Activated naive CD4-positive, alpha-beta T cell treated with Interleukin-2 at 50 U/mL for 16 hours (primary cell): ENCODE measurements around the gene RHOT2.

Experiments used
- DNase-seq: peaks from one replicate; pipeline ENCODE4 v3.0.0-alpha.2; 2020

RHOT2 gene

DNA sequence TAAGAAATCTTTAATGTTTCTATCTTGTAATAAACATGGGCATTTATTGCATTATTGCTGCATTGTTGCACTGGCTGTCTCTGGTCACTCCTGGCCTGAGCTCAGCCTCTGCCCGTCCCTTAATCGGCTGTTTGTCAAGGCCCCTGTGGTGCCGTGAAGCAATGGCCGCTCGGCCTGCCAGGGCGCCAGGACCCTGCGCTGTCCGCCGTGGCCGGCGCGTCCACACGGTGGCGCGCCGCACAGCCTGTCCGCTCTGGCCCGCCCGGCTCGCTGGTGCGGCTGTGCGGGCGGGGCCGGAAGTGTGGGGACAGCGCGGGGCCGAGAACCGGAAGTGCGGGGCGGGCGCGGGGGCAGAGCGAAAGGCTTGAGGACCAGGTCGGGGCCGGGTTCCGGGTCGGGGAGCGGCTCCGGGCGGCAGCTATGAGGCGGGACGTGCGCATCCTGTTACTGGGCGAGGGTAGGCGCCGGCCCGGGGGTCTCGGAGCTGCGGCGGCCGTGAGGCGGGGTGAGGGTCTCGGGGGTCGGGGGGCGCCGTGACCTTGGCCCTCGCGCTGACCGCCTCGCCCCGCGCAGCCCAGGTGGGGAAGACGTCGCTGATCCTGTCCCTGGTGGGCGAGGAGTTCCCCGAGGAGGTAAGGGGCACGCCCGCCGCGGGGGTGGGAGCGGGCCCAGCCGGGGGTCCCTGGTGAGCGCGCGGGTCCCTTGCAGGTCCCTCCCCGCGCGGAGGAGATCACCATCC is at the start of gene RHOT2:
TSS of gene RHOT2 (plus strand) at position 353 of the 739 bp plus-strand sequence. CDS start at position 421, 68 bp downstream.
- peak; percentile 94 for DNase-seq

DNA sequence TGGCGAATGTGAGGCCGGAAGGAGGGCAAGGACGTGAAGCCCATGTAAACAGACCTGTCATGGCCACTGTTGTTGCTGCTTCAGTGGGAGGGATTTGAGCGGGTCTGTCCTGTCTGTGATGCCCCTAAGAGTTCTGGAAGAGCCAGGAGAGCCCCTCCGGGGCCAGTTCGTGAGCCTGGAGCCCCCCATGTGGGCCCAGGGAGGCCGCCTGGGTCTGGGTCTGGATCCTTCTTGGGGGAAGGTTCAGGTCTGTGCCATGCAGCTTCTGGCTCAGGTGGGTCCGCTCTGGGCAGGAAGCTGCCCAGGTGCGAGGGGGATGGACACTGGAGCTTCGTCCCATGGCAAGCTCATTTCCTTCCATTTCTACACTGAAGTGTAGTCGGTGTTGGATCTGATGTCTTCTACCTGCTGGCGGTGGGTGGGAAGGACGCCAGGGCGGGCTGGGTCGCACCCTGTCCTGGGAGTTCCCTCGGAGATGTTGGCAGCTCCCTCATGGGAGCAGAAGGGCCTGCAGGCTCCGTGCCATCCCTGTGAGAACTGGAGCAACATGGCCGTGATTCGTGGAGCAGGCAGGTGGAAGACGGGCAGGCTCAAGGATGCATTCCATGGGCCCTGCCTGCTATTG is 48.3 kb upstream of the RHOT2 start:
- no peak for DNase-seq

DNA sequence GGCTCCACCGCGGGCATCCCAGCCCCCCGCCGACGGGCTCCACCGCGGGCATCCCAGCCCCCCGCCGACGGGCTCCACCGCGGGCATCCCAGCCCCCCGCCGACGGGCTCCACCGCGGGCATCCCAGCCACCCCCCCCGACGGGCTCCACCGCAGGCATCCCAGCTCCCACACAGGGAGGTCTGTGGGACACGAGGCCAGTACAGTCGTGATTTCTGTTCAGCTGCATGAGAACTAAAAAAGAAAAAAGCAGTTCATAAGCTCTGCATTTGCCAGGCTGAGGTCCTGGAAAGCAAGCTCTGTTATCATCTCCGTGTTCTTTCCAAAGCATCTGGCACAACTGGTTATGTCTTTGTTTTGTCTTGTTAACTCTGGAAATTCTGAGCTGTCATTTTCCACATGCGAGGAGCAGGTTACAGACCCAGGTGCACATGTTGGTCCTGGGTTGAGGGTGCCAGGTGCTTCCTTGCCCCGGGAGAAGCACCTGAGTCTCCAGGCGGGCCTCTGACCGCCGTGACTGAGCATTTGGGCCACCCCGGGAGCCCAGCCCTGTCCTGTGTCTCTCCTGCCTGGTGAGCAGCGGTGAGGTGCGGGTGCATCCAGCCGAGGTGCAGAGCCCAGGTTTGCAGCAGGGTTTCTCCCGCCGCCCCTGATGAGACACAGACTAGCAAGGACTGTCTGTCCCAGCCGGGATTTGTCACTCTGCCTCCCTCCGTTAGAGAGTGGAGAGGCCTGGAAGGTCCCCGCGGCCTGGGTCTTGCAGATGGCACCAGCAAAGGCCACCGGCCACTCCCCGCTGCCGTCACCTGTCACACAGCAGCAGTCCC is 47.0 kb upstream of the RHOT2 start:
- no peak for DNase-seq

DNA sequence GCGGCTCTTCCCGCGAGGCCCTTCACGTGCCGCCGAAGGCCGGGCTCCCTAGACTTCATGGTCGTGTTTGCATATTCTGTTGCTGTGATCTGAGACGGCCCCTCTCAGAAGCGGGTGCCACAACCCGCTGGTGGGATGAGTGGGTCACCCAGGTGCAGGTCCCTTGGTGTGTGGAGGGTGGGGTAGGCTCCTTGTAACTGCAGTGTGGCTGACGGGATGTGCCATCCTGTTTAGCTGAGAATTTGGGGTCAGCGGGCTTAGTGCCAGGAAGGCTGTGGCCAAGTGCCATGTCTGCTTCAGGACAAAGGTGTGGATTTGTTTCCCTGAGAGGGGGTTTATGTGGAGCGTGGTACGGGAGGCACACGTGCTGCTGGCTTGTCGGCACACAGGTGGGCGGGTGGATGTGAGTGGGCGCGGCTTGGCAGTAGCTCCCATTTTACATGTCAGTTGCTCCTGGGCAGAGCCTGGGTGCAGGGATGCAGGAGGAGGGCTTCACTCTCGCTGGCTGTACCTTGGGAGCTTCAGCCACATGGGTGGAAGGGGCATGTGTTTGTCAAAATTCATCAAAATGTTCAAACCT is 46.3 kb upstream of the RHOT2 start:
- DNase-seq: no peak

DNA sequence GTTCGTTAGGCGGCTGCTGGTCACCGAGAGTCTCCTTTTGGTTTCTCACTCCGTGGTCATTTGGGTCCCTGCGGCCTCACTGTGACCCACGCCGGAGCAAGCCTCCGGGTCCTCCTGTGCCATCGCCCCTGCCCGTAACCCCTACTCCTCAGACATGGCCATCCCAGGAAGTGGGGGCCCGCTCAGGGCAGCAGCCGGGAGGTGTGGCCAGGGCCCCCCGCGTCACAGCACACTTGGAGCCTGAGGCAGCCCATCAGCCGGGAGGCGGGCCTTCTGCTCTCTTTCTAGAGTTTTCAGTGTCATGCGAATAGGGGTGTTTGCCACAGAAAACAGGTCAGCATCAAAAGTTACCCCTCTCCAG is 45.0 kb upstream of the RHOT2 start:
- DNase-seq: no peak

DNA sequence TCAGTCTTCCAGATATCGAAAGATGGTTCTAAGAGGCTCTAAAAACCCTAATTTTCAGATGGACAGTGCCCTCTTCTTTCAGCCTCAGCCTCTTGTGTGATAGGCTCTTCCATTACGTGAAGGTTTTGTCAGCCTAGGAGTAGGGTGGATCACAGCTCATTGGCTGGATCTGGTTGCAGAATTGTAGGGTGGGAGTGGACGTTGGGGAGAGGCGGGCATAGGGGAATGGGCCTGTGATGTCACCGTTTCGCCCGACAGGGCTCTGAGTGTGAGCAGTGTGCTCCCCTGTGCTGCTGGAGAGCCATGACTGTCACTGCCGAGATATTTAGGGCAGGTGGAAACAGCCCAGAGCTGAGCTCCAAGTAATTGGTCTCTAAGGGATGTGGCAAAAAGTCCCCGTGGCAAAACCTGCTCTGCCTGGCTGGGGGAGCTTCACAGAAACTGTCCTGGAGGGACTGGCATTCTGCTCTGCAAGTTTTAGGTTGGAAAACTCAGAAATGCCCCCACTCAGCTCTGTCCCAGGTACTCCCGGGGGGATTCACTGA is 43.3 kb upstream of the RHOT2 start:
- DNase-seq: no peak

DNA sequence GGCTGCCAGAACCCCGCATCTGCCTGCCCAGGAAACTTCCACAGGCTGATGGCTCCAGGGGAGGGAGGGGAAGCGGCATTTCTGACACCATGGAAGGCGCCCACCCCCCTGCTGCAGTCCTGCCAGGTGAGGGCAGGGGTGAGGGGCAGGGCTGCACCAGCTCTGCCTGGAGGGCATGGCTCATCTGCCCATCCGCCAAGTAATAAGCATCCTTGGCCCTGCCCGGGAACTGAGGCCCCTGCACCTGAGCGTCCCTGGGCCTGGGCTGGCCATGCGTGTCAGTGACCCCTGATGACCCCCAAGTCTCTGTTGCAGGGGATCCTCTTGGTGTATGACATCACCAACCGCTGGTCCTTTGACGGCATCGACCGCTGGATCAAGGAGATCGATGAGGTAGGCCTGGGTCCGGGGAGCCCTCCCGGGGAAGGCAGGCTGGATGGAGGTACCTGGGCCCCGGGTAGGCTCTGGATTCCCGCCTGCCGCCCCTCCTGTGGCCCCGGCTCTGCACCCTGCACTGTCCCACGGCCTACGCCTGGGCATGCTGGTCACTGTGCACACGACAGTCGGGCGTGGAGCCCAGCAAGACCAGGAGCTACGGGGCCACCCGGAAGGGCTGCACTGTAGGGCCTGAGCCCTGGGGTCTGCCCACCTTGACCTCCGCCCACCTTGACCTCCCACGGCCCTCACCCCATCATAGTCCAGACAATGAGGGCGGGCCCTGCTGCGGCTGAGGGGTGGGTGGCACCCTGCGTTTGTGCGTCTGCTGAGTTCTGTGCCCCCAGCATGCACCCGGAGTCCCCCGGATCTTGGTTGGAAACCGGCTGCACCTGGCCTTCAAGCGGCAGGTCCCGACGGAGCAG is 42.6 kb upstream of the RHOT2 start:
- no peak for DNase-seq

DNA sequence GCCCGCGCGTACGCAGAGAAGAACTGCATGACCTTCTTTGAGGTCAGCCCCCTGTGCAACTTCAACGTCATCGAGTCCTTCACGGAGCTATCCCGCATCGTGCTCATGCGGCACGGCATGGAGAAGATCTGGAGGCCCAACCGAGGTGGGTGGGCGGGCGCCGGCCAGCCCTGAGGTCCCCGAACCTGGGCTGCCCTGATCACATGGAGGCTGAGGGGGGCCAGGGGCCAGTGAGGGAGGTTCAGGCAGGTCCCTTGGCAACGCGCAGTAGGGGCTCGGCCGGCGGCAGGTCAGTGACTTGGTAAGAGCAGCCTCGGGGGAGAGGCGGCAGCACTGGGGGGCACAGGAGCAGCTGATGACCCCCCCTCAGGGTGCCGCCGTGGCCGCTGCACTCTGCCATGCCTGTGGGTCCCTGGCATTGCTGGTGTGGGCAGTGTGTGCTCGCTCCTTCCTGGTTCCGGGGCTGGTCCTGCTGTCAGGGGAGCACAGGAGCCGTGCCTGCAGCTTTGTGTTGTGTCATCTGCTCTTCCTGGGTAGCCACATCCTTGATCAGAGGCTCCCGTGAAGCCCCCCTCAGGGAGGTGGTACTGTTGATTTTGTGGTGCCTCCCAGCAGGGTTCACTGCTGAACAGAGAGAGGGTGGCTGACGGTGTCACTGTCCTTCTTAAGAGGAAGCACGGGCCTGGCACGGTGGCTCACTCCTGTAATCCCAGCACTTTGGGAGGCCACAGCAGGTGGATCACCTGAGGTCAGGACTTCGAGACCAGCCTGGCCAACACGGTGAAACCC is 41.8 kb upstream of the RHOT2 start:
- no peak for DNase-seq

DNA sequence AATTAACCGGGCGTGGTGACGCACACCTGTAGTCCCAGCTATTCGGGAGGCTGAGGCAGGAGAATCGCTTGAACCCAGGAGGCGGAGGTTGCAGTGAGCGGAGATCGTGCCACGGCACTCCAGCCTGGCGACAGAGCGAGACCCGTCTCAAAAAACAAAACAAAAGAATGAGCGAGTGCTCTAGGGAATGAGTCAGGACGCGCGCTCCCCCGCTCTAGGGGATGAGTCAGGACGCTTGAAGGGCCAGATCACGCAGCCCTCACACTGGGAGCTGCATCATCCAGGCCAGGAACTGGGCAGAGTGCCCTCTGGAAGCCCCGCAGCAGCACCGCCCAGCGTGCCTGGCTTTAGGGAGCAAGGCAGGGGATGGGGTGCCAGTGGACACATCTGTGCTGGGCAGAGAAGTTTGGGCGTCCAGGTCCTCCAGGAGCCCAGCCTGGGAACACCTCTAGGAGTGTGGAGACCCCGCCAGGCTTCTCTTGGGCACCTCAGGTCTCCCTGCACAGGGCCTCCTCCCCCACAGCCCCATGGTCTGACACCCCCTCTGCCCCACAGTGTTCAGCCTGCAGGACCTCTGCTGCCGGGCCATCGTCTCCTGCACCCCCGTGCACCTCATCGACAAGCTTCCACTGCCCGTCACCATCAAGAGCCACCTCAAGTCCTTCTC is 41.0 kb upstream of the RHOT2 start:
- DNase-seq: no peak

DNA sequence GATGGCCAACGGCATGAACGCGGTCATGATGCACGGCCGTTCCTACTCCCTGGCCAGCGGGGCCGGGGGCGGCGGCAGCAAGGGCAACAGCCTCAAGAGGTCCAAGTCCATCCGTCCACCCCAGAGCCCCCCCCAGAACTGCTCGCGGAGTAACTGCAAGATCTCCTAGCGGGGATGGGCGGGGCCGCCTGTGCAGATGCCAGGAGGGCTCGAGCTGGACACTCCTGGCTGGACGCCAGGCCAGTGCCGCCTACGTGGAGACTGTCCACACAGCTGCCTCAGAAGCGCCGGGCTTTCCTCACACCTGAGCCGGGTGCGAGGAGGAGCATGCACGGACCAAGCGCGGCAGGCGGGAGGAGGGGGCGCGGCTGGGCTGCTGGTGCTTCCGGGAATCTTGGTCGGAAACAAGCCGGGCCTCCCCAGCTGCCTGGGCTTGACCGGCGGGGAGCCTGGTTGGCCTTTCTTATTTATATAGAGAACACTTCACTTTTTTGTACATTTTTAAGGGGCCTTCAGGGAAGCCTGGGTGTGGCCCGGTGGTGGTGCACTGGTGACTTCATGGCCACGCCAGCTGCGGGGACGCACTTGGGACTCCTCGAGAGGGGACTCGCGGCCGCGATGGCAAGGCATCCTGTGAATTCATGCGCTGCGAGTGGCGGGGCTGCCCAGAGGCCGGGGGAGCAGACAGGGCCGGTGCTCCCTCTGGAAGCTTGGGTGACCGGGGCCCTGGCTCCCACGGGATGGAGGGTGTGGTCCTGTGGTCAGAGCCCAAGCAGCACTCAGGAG is 40.3 kb upstream of the RHOT2 start:
- no peak for DNase-seq

DNA sequence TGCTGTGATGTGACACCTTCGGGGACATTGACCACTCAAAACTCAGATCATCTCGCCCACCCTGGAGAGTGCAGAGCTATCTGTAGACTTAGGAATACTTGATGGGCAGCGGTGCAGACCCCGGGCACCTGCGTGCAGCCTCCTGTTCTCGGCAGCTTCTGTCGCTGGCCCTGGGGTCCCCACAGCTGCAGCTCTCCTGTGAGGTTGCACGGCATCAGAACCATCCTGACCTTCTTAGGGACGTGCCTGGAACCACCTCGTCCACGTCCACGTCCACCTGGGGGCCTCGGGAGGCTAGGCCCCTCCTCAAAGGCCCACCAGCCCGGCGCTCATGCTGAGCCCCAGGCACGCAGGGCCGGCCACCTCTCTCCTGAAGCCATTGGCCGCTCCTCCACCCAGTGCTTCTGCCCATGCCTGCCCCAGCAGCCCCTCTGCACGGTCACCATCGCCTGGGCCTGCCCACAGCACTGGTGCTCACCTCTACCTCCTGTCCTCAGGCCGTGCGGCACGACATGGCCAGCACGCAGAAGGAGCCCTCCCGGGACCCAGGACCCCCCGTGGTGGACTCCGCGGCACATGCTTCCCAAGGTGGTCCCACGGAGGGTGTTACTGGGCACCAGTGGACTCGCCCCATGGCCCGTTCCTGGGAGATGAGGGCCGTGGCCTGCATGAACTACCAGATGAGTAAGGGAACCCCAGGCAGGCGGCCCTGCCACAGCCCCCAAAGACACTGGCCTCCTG is 39.4 kb upstream of the RHOT2 start:
- no peak for DNase-seq

DNA sequence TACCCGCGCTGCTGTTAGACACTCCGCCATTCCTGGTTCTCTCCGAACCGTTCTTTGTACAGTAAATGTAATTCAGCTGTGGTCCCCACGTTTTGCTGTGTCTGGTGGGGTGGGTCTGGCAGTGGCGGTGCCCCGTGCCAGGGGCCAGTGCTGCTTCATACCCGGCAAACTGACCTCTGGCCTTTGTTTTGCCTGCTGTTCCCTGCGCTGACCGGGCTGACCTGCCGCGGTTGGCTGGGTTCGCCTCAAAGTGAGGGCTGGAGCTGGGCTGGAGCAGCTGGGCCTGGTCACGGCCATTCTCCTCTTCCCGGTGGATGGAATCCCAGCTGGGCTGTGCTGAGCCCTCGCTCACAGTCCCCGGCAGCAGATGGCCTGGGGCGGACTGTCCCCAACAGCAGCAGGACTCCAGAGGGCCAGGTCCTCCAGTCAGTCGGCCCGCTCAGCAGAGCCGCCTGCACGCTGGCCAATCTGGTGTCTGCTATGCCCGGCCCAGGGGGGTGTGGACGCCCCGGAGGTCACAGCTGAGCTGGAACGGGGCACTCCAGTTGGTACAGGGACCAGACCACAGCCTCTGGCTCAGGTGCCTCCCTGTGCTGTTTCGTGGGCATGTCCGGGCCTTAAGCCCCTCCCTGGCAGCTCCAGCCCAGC is 38.6 kb upstream of the RHOT2 start:
- no peak for DNase-seq

DNA sequence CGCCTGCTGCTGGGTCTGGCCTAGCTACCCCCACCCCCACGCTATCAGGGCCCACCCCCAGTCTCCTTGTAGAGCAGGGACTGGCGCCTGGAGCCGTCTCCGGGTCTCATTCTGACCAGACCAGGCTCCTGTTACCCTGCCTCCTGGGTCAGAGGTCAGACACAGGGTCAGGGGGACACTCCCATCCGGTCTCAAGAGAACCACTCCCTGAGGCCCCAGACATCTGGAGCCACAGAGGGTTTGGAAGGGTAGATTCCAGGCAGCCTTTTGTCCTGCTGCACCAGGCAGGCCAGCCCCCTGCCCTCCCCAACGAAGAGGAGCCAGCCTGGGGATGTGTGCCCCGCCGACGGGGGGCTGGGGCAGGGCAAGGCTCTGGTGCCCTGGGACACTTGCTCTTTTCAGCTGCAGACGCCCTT is 38.1 kb upstream of the RHOT2 start:
- DNase-seq: no peak

DNA sequence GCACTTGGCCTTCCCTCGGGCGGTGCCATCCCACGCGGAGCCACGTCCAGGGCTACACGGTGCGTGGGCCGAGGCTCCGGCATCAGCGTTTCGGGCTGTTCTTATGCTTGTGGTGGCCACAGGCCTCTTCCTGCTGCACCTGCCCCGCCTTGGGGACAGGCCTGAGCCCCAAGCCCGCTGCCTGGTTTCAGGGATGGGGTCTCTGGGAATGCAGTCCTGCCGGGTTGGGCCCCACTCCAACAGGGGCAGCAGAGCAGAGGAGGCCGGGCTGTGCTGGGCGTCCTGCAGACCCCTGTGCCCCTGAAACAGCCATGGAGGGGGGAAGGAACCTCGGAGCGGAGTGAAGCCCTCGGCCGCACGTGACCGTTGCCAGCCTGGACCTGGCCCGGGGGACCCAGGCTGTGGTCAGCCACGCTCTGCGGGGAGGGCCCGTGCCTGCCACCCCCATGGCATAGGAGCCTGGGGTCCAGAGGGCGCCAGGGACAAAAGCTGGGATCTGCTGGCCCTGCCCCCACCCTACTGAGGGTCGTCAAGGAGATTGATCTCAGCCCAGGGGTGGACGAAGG is 37.6 kb upstream of the RHOT2 start:
- DNase-seq: no peak

DNA sequence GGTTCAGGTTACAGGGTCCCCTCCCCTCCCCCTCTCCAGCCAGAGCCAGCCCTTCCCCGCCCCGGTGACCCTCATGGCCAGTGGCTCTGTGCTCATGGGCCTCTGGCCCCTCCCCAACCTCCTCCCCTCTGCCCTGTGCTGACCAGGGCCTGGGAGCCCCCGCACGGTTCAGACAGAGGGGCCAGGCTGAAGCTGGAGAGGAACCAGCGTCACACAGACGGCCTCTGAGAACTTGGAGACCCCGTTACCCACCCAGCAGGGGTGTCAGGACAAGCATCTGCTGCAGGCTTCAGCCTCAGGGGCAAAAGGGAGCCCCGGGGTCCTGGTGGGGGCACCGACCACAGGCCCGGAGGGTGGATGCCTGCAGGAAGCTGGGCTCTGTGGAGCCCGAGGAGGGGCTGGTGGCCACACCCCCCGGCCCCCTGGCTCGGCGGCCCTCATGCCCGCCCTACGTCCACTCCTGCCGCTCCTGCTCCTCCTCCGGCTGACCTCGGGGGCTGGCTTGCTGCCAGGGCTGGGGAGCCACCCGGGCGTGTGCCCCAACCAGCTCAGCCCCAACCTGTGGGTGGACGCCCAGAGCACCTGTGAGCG is 37.0 kb upstream of the RHOT2 start, which contains the start of gene WFIKKN1:
TSS of gene WFIKKN1 (plus strand) at position 171 of the 591 bp plus-strand sequence. CDS start at position 440, 269 bp downstream.
- DNase-seq: no peak

DNA sequence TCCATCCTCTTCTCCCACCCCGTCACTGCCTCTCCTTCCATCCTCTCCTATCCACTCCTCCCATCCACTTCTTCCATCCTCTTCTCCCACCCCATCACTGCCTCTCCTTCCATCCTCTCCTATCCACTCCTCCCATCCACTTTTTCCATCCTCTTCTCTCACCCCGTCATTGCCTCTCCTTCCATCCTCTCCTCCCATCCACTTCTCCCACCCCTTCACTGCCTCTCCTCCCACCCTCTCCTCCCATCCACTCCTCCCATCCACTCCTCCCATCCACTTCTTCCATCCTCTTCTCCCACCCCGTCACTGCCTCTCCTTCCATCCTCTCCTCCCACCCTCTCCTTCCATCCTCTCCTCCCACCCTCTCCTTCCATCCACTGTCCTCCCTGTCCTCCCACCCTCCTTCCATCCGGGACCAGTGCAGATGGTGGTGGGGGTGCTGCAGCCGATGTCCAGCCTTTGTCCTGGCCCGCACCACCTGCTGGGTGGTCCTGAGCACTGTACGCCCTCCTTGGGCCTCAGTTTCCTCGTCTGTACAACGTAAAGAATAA is 36.0 kb upstream of the RHOT2 start:
- no peak for DNase-seq
